DND-41 (cell line): ENCODE measurements around the gene TBX18.

ENCODE experiments used
- CTCF ChIP-seq: IDR thresholded peaks from 2 replicates; pipeline ENCODE4 v1.5.1; 2012; ENCODE audit warnings: borderline replicate concordance, low read length, moderate library complexity, mild to moderate bottlenecking; ENCODE audit not compliant: poor library complexity, severe bottlenecking; ENCODE audit errors: extremely low read depth
- EZH2 ChIP-seq: IDR thresholded peaks from 3 replicates; pipeline ENCODE4 v1.6.1; 2012; ENCODE audit warnings: borderline replicate concordance, low read depth, mild to moderate bottlenecking, moderate library complexity, low read length, inconsistent platforms; ENCODE audit not compliant: severe bottlenecking

- TF ChIP-seq CTCF (no peak), EZH2 (no peak)
Observed at GRCh38 chr6:84769306-84769705, 4.9 kb upstream of the TBX18 start.
